Measurements from ENCODE around the gene PLOD2. TPM values are rescaled to one million over a fixed set of nuclear protein-coding genes. Genes with fewer than 3 reads are reported as not detected.

PLOD2 gene
- polyA plus RNA-seq, 1 donor (not counting 4 experiments of a cell fraction or from before 2014, with no cell fraction given) = 30.0 TPM

DNA sequence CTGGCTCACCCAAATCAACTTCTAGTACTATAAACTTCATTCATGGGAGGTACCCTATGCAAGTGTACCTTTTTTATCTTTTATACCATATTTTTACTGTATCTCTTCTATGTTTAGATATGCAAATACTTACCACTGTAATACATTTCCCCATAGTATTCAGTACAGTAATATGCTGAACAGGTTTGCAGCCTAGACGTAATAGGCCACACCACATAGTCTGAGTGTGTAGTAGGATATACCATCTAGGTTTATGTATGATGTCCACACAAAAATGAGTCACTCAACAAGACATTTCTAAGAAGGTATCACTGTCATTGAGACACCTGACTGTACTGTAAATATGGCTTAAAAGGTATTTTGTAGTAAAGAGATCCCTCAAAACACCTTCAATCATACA, 124.7 kb downstream of the PLOD2 start:
- TF ChIP-seq EZH2 (IDR thresholded peaks at IDR 0.05; ENCODE audit: low read length) = no peak
- TF ChIP-seq, protein P1, sequence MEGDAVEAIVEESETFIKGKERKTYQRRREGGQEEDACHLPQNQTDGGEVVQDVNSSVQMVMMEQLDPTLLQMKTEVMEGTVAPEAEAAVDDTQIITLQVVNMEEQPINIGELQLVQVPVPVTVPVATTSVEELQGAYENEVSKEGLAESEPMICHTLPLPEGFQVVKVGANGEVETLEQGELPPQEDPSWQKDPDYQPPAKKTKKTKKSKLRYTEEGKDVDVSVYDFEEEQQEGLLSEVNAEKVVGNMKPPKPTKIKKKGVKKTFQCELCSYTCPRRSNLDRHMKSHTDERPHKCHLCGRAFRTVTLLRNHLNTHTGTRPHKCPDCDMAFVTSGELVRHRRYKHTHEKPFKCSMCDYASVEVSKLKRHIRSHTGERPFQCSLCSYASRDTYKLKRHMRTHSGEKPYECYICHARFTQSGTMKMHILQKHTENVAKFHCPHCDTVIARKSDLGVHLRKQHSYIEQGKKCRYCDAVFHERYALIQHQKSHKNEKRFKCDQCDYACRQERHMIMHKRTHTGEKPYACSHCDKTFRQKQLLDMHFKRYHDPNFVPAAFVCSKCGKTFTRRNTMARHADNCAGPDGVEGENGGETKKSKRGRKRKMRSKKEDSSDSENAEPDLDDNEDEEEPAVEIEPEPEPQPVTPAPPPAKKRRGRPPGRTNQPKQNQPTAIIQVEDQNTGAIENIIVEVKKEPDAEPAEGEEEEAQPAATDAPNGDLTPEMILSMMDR (optimal IDR thresholded peaks at IDR 0.05 in 1 of 3, IDR thresholded peaks at IDR 0.05 in 1 of 3, conservative IDR thresholded peaks at IDR 0.05 in 1 of 3; ENCODE audit: extremely low read depth in 1 of 3, insufficient read depth in 2 of 3, low read length in 3 of 3) = no peak
- dilution Hi-C loops (cut with MboI; ENCODE audit: extremely low pct_ligation_motif_present, low sequenced_read_pairs) = no loop called here
- Histone ChIP-seq H2AFZ (ENCODE audit: control insufficient read depth, low read length) (no peak overlapping the region), H3K4me2 (ENCODE audit: control insufficient read depth, extremely low read depth, insufficient read depth, low read depth, low read length) (no peak overlapping the region), H4K20me1 (ENCODE audit: control insufficient read depth, extremely low read depth, insufficient read depth, low read length) (no peaks in the 10 kb centered on the region), H3K79me2 (ENCODE audit: control insufficient read depth, insufficient read depth, low read length) (no peaks in the 10 kb centered on the region), H3K4me1 (ENCODE audit: control insufficient read depth, extremely low read depth, insufficient read depth, low read length) (no peaks in the 10 kb centered on the region), H3K4me3 (ENCODE audit: control insufficient read depth in 2 of 3, extremely low read depth in 1 of 3, insufficient read depth in 2 of 3, low read depth in 1 of 3, low read length in 3 of 3) (no peak overlapping the region), H3K27ac (ENCODE audit: control insufficient read depth, insufficient read depth, low read length) (no peak overlapping the region), H3K36me3 (ENCODE audit: control insufficient read depth in 2 of 2, extremely low read depth in 1 of 2, insufficient read depth in 2 of 2, low read length in 2 of 2) (no peaks in the 10 kb centered on the region), H3K9me1 (ENCODE audit: control insufficient read depth, extremely low read depth, insufficient read depth, low read length) (no peaks in the 10 kb centered on the region), H3K9me3 (ENCODE audit: control insufficient read depth, low read depth, low read length) (no peaks in the 10 kb centered on the region), H3K9ac (ENCODE audit: control insufficient read depth, extremely low read depth, insufficient read depth, low read length) (no peak overlapping the region), H3K27me3 (ENCODE audit: control insufficient read depth, extremely low read depth, insufficient read depth, low read length) (no peaks in the 10 kb centered on the region)
- DNase-seq (ENCODE audit: low read depth, low spot score) = no peak
- no peak for FAIRE-seq

DNA sequence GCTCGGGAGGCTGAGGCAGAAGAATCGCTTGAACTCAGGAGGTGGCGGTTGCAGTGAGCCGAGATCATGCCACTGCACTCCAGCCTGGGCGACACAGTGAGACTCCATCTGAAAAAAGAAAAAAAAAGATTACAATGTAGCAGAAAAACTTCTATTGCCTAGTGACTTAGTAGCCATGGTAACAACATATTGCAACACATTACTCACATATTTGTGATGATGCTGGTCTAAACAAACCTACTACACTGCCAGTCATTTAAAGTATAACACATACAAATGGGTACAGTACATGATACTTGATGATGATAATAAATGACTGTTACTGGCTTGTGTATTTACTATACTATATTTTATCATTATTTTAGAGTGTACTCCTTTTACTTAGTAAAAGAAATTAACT, 125.6 kb downstream of the PLOD2 start:
- no peak for FAIRE-seq
- Histone ChIP-seq H3K27ac (ENCODE audit: control insufficient read depth, insufficient read depth, low read length) (no peak overlapping the region), H3K9me1 (ENCODE audit: control insufficient read depth, extremely low read depth, insufficient read depth, low read length) (no peaks in the 10 kb centered on the region), H3K79me2 (ENCODE audit: control insufficient read depth, insufficient read depth, low read length) (no peaks in the 10 kb centered on the region), H3K4me1 (ENCODE audit: control insufficient read depth, extremely low read depth, insufficient read depth, low read length) (no peaks in the 10 kb centered on the region), H2AFZ (ENCODE audit: control insufficient read depth, low read length) (no peak overlapping the region), H3K9ac (ENCODE audit: control insufficient read depth, extremely low read depth, insufficient read depth, low read length) (no peak overlapping the region), H3K4me2 (ENCODE audit: control insufficient read depth, extremely low read depth, insufficient read depth, low read depth, low read length) (no peak overlapping the region), H3K9me3 (ENCODE audit: control insufficient read depth, low read depth, low read length) (no peaks in the 10 kb centered on the region), H3K4me3 (ENCODE audit: control insufficient read depth in 2 of 3, extremely low read depth in 1 of 3, insufficient read depth in 2 of 3, low read depth in 1 of 3, low read length in 3 of 3) (no peak overlapping the region), H4K20me1 (ENCODE audit: control insufficient read depth, extremely low read depth, insufficient read depth, low read length) (no peaks in the 10 kb centered on the region), H3K36me3 (ENCODE audit: control insufficient read depth in 2 of 2, extremely low read depth in 1 of 2, insufficient read depth in 2 of 2, low read length in 2 of 2) (no peaks in the 10 kb centered on the region), H3K27me3 (ENCODE audit: control insufficient read depth, extremely low read depth, insufficient read depth, low read length) (no peaks in the 10 kb centered on the region)
- no peak for DNase-seq (ENCODE audit: low read depth, low spot score)
- TF ChIP-seq EZH2 (IDR thresholded peaks at IDR 0.05; ENCODE audit: low read length) = no peak
- TF ChIP-seq, protein P1 (optimal IDR thresholded peaks at IDR 0.05 in 1 of 3, IDR thresholded peaks at IDR 0.05 in 1 of 3, conservative IDR thresholded peaks at IDR 0.05 in 1 of 3; ENCODE audit: extremely low read depth in 1 of 3, insufficient read depth in 2 of 3, low read length in 3 of 3) = no peak
- dilution Hi-C loops (cut with MboI; ENCODE audit: extremely low pct_ligation_motif_present, low sequenced_read_pairs) = no loop called here
